ENCODE measurements around the gene CDC25C. TPM values are rescaled to one million over a fixed set of nuclear protein-coding genes. Genes with fewer than 3 reads are reported as not detected.

Gene CDC25C
- total RNA-seq, 1 experiment from 2014 or later = 14.1 TPM

DNA sequence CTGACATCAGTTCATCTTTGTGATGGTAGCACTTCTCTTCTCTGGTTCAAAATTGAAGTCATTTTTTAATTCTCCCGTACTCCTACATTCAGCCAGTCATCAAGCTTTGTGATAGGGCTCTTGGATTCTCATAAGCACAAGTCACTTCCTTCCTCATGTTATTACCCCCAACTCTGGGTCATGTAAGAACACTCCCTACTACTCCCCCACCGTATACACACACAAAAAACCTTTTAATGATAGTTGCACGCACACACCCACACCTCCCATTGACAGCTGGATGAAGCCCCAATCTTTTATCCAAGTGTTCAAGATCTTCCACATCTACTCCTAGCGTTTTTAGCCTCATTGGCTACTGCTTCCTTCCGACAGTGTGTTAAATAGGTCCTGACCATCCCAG, 37.7 kb upstream of the CDC25C start:
- intact Hi-C loops (cut with micrococcal nuclease; ENCODE audit: unreplicated experiment) = no loop called here

DNA sequence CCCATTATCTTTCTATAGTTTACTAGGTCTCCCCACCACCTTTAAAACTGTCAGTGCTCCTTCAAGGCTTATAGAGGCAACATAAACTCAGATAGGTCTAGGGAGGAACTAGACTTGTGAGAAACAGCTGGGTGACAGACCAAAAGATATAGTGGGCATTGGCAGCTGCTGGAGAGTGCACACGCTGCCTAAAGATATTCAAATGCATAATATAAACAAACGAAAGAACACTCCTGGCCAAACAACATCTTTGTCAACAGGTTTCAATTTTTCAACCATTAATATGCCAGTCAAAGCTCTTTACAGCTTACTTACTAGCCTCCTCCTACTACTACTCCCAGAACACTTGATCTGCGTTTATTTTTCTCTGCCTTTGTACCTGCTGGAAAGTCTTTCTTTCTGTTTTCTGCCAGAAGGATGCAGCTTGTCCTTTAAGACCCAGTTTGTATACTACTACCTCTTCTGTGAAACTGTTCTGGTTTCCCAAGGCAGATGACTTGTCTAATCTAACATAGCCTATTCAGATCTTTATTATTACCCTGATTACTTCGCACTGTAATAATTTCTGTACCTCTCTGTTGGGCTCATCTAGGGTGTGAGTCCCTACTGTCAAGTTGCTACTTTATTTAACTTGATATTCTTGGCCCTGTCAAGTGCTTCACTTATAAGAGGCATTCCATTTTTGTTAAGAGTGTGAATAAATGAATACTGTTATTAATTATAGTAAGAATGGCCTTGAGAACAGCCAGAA, 35.2 kb upstream of the CDC25C start:
- Histone ChIP-seq H3K27me3 (ENCODE audit: control insufficient read depth, insufficient read depth, low read length) (no peaks in the 10 kb centered on the region), H3K4me3 (ENCODE audit: low read depth in 2 of 2, low read length in 2 of 2) (no peak overlapping the region), H3K27ac (ENCODE audit: low read length) (no peak overlapping the region), H3K4me1 (ENCODE audit: control insufficient read depth, insufficient read depth, low read length) (peaks cover 8% of the 10 kb centered on the region; the same call in 1 of the 2 replicates), H3K36me3 (ENCODE audit: control insufficient read depth, insufficient read depth, low read length) (no peaks in the 10 kb centered on the region), H3K9me3 (ENCODE audit: control insufficient read depth, insufficient read depth, low read depth, low read length) (no peaks in the 10 kb centered on the region)
- peak; percentile 46; the same call in 1 of the 2 replicates for ATAC-seq
- DNase-seq (ENCODE audit: low read depth, low spot score) = no peak
- intact Hi-C loops (cut with micrococcal nuclease; ENCODE audit: unreplicated experiment) = no loop called here
- in situ Hi-C loops (cut with HindIII; ENCODE audit: low pct_unique_long_range_greater_than_20kb, low sequenced_read_pairs) = no loop called here
- ChIA-PET POLR2A (interaction anchor here (0.6 kb wide), 1 partner anchor 38 kb away, joined by 5 read pairs; no protein-coding TSS in a partner anchor), CTCF (no interaction called here)
- TF ChIP-seq TCF7L2 (IDR thresholded peaks at IDR 0.05; ENCODE audit: low read depth, low read length) = no peak
- TF ChIP-seq POLR2AphosphoS5 (IDR thresholded peaks at IDR 0.05; ENCODE audit: low read depth, low read length) = no peak
- TF ChIP-seq SIN3A (IDR thresholded peaks at IDR 0.05; ENCODE audit: borderline replicate concordance, insufficient read depth, low read depth, low read length) = no peak
- TF ChIP-seq, protein P1, sequence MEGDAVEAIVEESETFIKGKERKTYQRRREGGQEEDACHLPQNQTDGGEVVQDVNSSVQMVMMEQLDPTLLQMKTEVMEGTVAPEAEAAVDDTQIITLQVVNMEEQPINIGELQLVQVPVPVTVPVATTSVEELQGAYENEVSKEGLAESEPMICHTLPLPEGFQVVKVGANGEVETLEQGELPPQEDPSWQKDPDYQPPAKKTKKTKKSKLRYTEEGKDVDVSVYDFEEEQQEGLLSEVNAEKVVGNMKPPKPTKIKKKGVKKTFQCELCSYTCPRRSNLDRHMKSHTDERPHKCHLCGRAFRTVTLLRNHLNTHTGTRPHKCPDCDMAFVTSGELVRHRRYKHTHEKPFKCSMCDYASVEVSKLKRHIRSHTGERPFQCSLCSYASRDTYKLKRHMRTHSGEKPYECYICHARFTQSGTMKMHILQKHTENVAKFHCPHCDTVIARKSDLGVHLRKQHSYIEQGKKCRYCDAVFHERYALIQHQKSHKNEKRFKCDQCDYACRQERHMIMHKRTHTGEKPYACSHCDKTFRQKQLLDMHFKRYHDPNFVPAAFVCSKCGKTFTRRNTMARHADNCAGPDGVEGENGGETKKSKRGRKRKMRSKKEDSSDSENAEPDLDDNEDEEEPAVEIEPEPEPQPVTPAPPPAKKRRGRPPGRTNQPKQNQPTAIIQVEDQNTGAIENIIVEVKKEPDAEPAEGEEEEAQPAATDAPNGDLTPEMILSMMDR (IDR thresholded peaks at IDR 0.05) = no peak
- TF ChIP-seq, protein P2, sequence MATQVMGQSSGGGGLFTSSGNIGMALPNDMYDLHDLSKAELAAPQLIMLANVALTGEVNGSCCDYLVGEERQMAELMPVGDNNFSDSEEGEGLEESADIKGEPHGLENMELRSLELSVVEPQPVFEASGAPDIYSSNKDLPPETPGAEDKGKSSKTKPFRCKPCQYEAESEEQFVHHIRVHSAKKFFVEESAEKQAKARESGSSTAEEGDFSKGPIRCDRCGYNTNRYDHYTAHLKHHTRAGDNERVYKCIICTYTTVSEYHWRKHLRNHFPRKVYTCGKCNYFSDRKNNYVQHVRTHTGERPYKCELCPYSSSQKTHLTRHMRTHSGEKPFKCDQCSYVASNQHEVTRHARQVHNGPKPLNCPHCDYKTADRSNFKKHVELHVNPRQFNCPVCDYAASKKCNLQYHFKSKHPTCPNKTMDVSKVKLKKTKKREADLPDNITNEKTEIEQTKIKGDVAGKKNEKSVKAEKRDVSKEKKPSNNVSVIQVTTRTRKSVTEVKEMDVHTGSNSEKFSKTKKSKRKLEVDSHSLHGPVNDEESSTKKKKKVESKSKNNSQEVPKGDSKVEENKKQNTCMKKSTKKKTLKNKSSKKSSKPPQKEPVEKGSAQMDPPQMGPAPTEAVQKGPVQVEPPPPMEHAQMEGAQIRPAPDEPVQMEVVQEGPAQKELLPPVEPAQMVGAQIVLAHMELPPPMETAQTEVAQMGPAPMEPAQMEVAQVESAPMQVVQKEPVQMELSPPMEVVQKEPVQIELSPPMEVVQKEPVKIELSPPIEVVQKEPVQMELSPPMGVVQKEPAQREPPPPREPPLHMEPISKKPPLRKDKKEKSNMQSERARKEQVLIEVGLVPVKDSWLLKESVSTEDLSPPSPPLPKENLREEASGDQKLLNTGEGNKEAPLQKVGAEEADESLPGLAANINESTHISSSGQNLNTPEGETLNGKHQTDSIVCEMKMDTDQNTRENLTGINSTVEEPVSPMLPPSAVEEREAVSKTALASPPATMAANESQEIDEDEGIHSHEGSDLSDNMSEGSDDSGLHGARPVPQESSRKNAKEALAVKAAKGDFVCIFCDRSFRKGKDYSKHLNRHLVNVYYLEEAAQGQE (IDR thresholded peaks at IDR 0.05; ENCODE audit: insufficient read depth in 1 of 2, low read depth in 2 of 2, low read length in 1 of 2) = no peak
- no TSS peak for BruUV-seq (replicated peaks)

More for the DNA sequence above, 37.7 kb upstream of the CDC25C start:
- Histone ChIP-seq H3K27ac (ENCODE audit: low read length) (no peak overlapping the region), H3K9me3 (ENCODE audit: control insufficient read depth, insufficient read depth, low read depth, low read length) (no peaks in the 10 kb centered on the region), H3K4me3 (ENCODE audit: low read depth in 2 of 2, low read length in 2 of 2) (no peak overlapping the region), H3K27me3 (ENCODE audit: control insufficient read depth, insufficient read depth, low read length) (no peaks in the 10 kb centered on the region), H3K4me1 (ENCODE audit: control insufficient read depth, insufficient read depth, low read length) (peaks cover 8% of the 10 kb centered on the region; the same call in 1 of the 2 replicates), H3K36me3 (ENCODE audit: control insufficient read depth, insufficient read depth, low read length) (no peaks in the 10 kb centered on the region)
- DNase-seq (ENCODE audit: low read depth, low spot score) (no peak), ATAC-seq (no peak)
- ChIA-PET POLR2A (no interaction called here), CTCF (interaction anchor here (1.0 kb wide), 1 partner anchor 17 kb away, joined by 6 read pairs; the partner anchor contains the start of gene KDM3B)
- TF ChIP-seq TCF7L2 (IDR thresholded peaks at IDR 0.05; ENCODE audit: low read depth, low read length) (no peak), POLR2AphosphoS5 (IDR thresholded peaks at IDR 0.05; ENCODE audit: low read depth, low read length) (no peak), SIN3A (IDR thresholded peaks at IDR 0.05; ENCODE audit: borderline replicate concordance, insufficient read depth, low read depth, low read length) (no peak)
- TF ChIP-seq, protein P1 (IDR thresholded peaks at IDR 0.05) = no peak
- TF ChIP-seq, protein P2 (IDR thresholded peaks at IDR 0.05; ENCODE audit: insufficient read depth in 1 of 2, low read depth in 2 of 2, low read length in 1 of 2) = no peak
- BruUV-seq (replicated peaks) = no TSS peak
- in situ Hi-C loops (cut with HindIII; ENCODE audit: low pct_unique_long_range_greater_than_20kb, low sequenced_read_pairs) = no loop called here
